ENCODE measurements around the gene PGA5.

GRCh38 chr11:61195719-61196118 lies 45.3 kb upstream of the PGA5 start:
- TF ChIP-seq POLR2A (IDR thresholded peaks at IDR 0.05) (no peak), POLR2AphosphoS5 (IDR thresholded peaks at IDR 0.05; ENCODE audit: insufficient read depth in 1 of 2, low read depth in 1 of 2) (no peak)

All from vagina (tissue), 2 donors.